HepG2 (cell line): Measurements from ENCODE around the gene KLHL5. TPM values are rescaled to one million over a fixed set of nuclear protein-coding genes. Genes with fewer than 3 reads are reported as not detected.

ENCODE experiments used
- ATAC-seq: fragments of 200-7000 bp; cut with Tn5 transposase; 3 replicates; pipeline ENCODE4 v1.9.1; 2020; ENCODE audit warnings: mild to moderate bottlenecking, moderate library complexity
- BruUV-seq: library from RNA; stranded (reverse); fragments of 400-500 nt; replicated peaks from 2 replicates; lab custom pipeline; 2021; lab: Mats Ljungman, UMichigan
- CTCF ChIA-PET: fragments of 300-600 bp; formaldehyde crosslinking; extraction: SDS; loops from one replicate; lab custom pipeline; 2021; ENCODE audit warnings: low total read pairs, inconsistent platforms, low intra/inter-chr PET ratio; lab: Yijun Ruan, JAX
- POLR2A ChIA-PET: fragments of 350-600 bp; sonication (Branson Sonifier 250); formaldehyde crosslinking; loops from one replicate; lab custom pipeline; 2020; ENCODE audit warnings: antibody characterized with exemption, inconsistent platforms; lab: Yijun Ruan, JAX
- DNase-seq: peaks from one replicate; pipeline ENCODE4 v3.0.0-alpha.2; 2015; ENCODE audit warnings: low spot score
- FAIRE-seq: peaks from 3 replicates; lab custom pipeline; 2011; peaks lifted over from hg19 to GRCh38; lab: Jason Lieb, UNC
- H2AFZ ChIP-seq: one replicate; pipeline ENCODE4 v1.6.1; 2011; ENCODE audit warnings: low read length, inconsistent platforms
- H3K27ac ChIP-seq: fragments of 300-600 bp; 3 replicates; pipeline ENCODE4 v1.8.0; 2011; ENCODE audit warnings: mixed run types, mild to moderate bottlenecking, mixed read lengths, low read length, inconsistent platforms; ENCODE audit not compliant: insufficient read depth; ENCODE audit errors: extremely low read length
- H3K27me3 ChIP-seq, 2 experiments: fragments of 200-600 bp in 1 of 2; 2 replicates in 1 of 2; 3 replicates in 1 of 2; pipeline versions ENCODE4 v1.6.0 to v1.8.0; 2011; ENCODE audit warnings: low read length in 2 of 2, mild to moderate bottlenecking in 2 of 2, moderate library complexity in 2 of 2, inconsistent platforms in 1 of 2; ENCODE audit not compliant: insufficient read depth in 2 of 2, control insufficient read depth in 1 of 2
- H3K36me3 ChIP-seq, 2 experiments: fragments of 200-600 bp in 1 of 2; replicated peaks in 1 of 2; 2 replicates in 1 of 2; 3 replicates in 1 of 2; pipeline versions ENCODE4 v1.5.1 to v1.8.0; 2011; ENCODE audit warnings: low read length in 2 of 2, inconsistent platforms in 1 of 2; ENCODE audit not compliant: insufficient read depth in 2 of 2, control insufficient read depth in 1 of 2
- H3K4me1 ChIP-seq: 2 replicates; pipeline ENCODE4 v1.5.1; 2012; ENCODE audit warnings: low read length, inconsistent platforms; ENCODE audit not compliant: insufficient read depth
- H3K4me2 ChIP-seq: 2 replicates; pipeline ENCODE4 v1.6.0; 2011; ENCODE audit warnings: low read depth, low read length, inconsistent platforms
- H3K4me3 ChIP-seq, 3 experiments: fragments of 200-600 bp in 1 of 3; sonication (generic), shearing (Covaris generic) in 1 of 3; replicated peaks in 1 of 3; 2 replicates each; pipeline ENCODE4 v1.5.1; 2011 to 2016; ENCODE audit warnings: low read length in 3 of 3, inconsistent platforms in 2 of 3, low read depth in 2 of 3, mild to moderate bottlenecking in 2 of 3, control low read depth in 1 of 3, mixed read lengths in 1 of 3; ENCODE audit not compliant: insufficient read depth in 1 of 3
- H3K79me2 ChIP-seq: one replicate; pipeline ENCODE4 v1.6.1; 2011; ENCODE audit warnings: low read length, inconsistent platforms; ENCODE audit not compliant: insufficient read depth
- H3K9ac ChIP-seq: 2 replicates; pipeline ENCODE4 v1.6.0; 2011; ENCODE audit warnings: mild to moderate bottlenecking, low read depth, low read length, inconsistent platforms; ENCODE audit not compliant: insufficient read depth
- H3K9me3 ChIP-seq: 2 replicates; pipeline ENCODE4 v1.5.1; 2012; ENCODE audit warnings: mild to moderate bottlenecking, low read length
- H4K20me1 ChIP-seq: 2 replicates; pipeline ENCODE4 v1.6.0; 2011; ENCODE audit warnings: inconsistent platforms, mild to moderate bottlenecking, low read length, moderate library complexity; ENCODE audit not compliant: insufficient read depth
- ATF7-NPFF ChIP-seq: sonication (generic); formaldehyde crosslinking; IDR thresholded peaks from 2 replicates; pipeline ENCODE4 v1.8.1; 2023; ENCODE audit warnings: mild to moderate bottlenecking, low read depth, missing genetic modification reagents, moderate library complexity
- IRF2 ChIP-seq: IDR thresholded peaks from 2 replicates; pipeline ENCODE4 v1.6.1; 2018; ENCODE audit warnings: missing genetic modification reagents, missing compliant biosample characterization
- TOPORS ChIP-seq: sonication (generic); formaldehyde crosslinking; IDR thresholded peaks from 2 replicates; pipeline ENCODE4 v1.8.0; 2023; ENCODE audit warnings: mild to moderate bottlenecking, missing genetic modification reagents
- ZFP1 ChIP-seq: IDR thresholded peaks from 2 replicates; pipeline ENCODE4 v1.6.1; 2016
- ZFP62 ChIP-seq: sonication (generic); formaldehyde crosslinking; IDR thresholded peaks from 2 replicates; pipeline ENCODE4 v1.4.0; 2020; ENCODE audit warnings: missing genetic modification reagents
- ZMYM2 ChIP-seq: sonication (generic); formaldehyde crosslinking; IDR thresholded peaks from 2 replicates; pipeline ENCODE4 v1.8.0; 2022; ENCODE audit warnings: mild to moderate bottlenecking, missing genetic modification reagents
- ZNF292 ChIP-seq: sonication (generic); formaldehyde crosslinking; IDR thresholded peaks from 2 replicates; pipeline ENCODE4 v1.8.1; 2022; ENCODE audit warnings: mild to moderate bottlenecking, low read depth, missing genetic modification reagents, borderline replicate concordance
- WGBS: methylation state at CpG from one replicate; pipeline ENCODE4 v1.1.6; 2017; ENCODE audit warnings: low lambda C conversion rate; 5-methylcytosine and 5-hydroxymethylcytosine counted together
- in situ Hi-C: cut with HindIII; loops from 2 replicates; pipeline ENCODE4 v1.10.0; 2017; ENCODE audit warnings: low pct_unique_long_range_greater_than_20kb; ENCODE audit not compliant: extremely low pct_ligation_motif_present
- intact Hi-C: fragments of 100-400 bp; cut with micrococcal nuclease; formaldehyde crosslinking; loops from one replicate; pipeline ENCODE4 v1.10.0; 2022; ENCODE audit not compliant: unreplicated experiment
- polyA plus RNA-seq, 8 experiments: library from polyadenylated mRNA; depleted of rRNA in 3 of 8; stranded (reverse) in 7 of 8; unstranded in 1 of 8; fragments of >200 nt; fragmentation: Illumina TruSeq in 4 of 8; extraction: Trizol in 4 of 8; gene quantifications; 2 replicates each; pipeline versions ENCODE4 v1.2.1 to v1.2.3, GENCODE V29; 2011 to 2016; ENCODE audit warnings: low read depth in 4 of 8, missing spikeins in 1 of 8, mixed read lengths in 1 of 8; ENCODE audit not compliant: insufficient read depth in 1 of 8
- total RNA-seq, 5 experiments: library from RNA; depleted of rRNA; stranded (reverse); fragments of >200 nt; fragmentation: Illumina TruSeq; extraction: Trizol; gene quantifications; 2 replicates each; pipeline ENCODE4 v1.2.3, GENCODE V29; 2016; ENCODE audit warnings: low read depth in 1 of 5
- TF ChIP-seq, protein P1 (sequence below): sonication (generic); formaldehyde crosslinking; IDR thresholded peaks from 2 replicates; pipeline ENCODE4 v1.4.0; 2020; ENCODE audit warnings: mild to moderate bottlenecking, missing genetic modification reagents
- TF ChIP-seq, protein P2 (sequence below): sonication (generic); formaldehyde crosslinking; IDR thresholded peaks from 2 replicates; pipeline ENCODE4 v1.4.0; 2020; ENCODE audit warnings: missing genetic modification reagents

Gene KLHL5
- total and polyA plus RNA-seq, 2 of the 13 experiments (the other 11 are each of a cell fraction or from before 2014, with no cell fraction given), result 36.2 to 38.7 TPM

DNA sequence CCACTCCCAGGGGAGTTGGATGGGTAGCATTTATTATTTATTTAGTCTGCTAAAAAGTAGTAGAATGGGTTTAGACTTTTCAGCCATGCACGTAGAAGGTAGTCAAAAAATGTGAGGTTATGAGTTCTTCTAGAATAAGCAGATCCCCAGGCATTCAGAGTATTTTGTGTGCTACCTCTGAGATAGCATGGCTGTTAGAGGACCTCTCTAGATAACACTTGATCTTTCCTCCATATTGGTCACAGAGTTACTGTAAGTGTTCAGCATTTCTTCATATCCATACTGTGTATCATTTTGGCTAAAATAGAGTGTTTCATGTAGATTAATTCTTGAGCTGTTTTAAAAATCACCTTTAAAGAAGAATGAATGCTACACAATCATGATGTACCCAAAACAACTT is 58.4 kb downstream of the KLHL5 start:
- Histone ChIP-seq H3K27ac (no peak overlapping the region), H3K9ac (no peak overlapping the region), H3K4me1 (no peaks in the 10 kb centered on the region), H3K27me3 (no peaks in the 10 kb centered on the region), H3K36me3 (peaks cover 0 to 10% of the 10 kb centered on the region in 2 experiments; a peak in 1 of 5 replicates), H3K9me3 (no peaks in the 10 kb centered on the region), H3K79me2 (no peaks in the 10 kb centered on the region), H3K4me2 (no peak overlapping the region), H4K20me1 (no peaks in the 10 kb centered on the region), H2AFZ (no peak overlapping the region), H3K4me3 (no peak overlapping the region)
- ChIA-PET CTCF (no interaction called here), POLR2A (no interaction called here)
- in situ Hi-C loops, result no loop called here
- WGBS, result 100% methylated on average over 1 of the region's 1 CpG
- TF ChIP-seq TOPORS (CRISPR knock-in tag), result no peak
- TF ChIP-seq ZFP62 (CRISPR knock-in tag), result no peak
- TF ChIP-seq, protein P1, sequence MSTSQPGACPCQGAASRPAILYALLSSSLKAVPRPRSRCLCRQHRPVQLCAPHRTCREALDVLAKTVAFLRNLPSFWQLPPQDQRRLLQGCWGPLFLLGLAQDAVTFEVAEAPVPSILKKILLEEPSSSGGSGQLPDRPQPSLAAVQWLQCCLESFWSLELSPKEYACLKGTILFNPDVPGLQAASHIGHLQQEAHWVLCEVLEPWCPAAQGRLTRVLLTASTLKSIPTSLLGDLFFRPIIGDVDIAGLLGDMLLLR, result no peak
- no peak for TF ChIP-seq ZNF292
- TF ChIP-seq ZFP1 (CRISPR knock-in tag), result no peak
- no peak for TF ChIP-seq ZMYM2 (CRISPR knock-in tag)
- TF ChIP-seq ATF7-NPFF (CRISPR knock-in tag), result no peak
- TF ChIP-seq IRF2 (CRISPR knock-in tag), result no peak
- TF ChIP-seq, protein P2, sequence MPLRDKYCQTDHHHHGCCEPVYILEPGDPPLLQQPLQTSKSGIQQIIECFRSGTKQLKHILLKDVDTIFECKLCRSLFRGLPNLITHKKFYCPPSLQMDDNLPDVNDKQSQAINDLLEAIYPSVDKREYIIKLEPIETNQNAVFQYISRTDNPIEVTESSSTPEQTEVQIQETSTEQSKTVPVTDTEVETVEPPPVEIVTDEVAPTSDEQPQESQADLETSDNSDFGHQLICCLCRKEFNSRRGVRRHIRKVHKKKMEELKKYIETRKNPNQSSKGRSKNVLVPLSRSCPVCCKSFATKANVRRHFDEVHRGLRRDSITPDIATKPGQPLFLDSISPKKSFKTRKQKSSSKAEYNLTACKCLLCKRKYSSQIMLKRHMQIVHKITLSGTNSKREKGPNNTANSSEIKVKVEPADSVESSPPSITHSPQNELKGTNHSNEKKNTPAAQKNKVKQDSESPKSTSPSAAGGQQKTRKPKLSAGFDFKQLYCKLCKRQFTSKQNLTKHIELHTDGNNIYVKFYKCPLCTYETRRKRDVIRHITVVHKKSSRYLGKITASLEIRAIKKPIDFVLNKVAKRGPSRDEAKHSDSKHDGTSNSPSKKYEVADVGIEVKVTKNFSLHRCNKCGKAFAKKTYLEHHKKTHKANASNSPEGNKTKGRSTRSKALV (CRISPR knock-in tag), result no peak
- FAIRE-seq, result no peak
- DNase-seq, result no peak
- intact Hi-C loops, result no loop called here
- ATAC-seq, result no peak
- BruUV-seq, result no TSS peak
